Daoy (cell line): Measurements from ENCODE around the gene METRN. TPM values are rescaled to one million over a fixed set of nuclear protein-coding genes. Genes with fewer than 3 reads are reported as not detected.

ENCODE experiments used
- DNase-seq: peaks from one replicate; pipeline ENCODE4 v3.0.0-alpha.2; 2015; ENCODE audit warnings: low read depth
- total RNA-seq: library from RNA; depleted of rRNA; stranded (reverse); fragments of >200 nt; shearing (Covaris generic); gene quantifications from 2 replicates; pipeline ENCODE4 v1.2.3, GENCODE V29; 2014; rRNA removed

The METRN gene
- 40.9 and 60.0 TPM in 2 replicates for total RNA-seq

DNA sequence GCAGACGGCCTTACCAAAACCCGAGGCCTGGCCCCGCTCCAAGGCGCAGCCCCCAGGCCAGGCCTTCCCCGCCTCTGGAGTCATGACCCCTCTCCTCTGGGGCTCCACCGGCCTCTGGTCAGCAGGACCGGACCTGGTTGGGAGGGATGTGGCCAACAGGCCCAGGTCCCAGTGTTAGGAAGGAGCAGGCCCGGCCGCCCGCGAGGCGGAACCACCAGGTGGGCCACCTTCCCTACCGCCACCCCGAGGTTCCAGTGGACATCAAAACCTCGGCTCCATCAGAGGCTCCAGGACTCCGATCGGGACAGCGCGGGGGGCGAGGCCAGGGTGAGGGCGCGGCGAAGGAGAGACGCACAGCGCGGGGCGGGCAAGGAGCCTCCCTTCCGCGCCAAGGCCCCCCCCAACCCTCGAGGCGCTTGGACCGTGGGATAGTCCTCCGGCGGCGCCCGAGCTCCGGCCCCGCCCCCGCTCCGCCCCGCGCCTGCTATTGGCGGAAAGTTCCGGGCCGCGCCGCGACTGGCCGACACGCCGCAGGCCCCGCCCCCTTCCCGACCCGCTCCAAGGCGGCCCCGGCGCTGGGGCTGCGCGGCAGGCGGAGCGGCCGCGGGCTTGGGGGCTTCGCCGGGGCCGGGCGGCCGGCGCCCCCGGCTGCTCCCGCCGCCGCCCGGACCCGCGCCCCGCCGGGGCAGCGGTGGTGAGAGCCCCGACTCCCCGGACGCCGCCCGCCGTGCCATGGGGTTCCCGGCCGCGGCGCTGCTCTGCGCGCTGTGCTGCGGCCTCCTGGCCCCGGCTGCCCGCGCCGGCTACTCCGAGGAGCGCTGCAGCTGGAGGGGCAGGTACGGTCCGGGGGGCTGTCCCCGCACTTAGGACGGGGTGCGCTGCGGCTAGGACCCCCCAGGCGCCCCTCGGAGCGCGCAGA lies at the start of gene METRN:
METRN (plus strand) TSS at position 561 of the 919 bp plus-strand sequence; CDS start at position 733, 172 bp downstream.
- peak; percentile 91 for DNase-seq

DNA sequence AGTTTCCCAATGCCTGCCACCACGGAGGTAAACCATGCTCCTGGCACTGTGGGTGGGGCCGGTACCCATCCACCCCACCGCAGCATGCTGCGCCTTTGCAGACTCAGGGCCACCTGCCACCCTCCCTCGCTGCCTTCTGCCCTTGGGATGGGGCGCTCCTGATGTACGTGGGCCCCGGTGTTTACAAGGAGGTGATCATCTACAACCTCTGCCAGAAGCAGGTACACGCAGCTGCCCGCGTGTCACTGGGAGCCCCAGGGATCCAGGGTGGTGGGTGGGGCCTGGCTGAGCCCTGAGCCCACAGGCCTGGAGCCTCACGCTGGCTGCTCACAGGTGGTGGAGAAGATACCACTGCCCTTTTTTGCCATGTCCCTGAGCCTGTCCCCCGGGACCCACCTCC lies 48.3 kb upstream of the METRN start:
- DNase-seq = no peak

DNA sequence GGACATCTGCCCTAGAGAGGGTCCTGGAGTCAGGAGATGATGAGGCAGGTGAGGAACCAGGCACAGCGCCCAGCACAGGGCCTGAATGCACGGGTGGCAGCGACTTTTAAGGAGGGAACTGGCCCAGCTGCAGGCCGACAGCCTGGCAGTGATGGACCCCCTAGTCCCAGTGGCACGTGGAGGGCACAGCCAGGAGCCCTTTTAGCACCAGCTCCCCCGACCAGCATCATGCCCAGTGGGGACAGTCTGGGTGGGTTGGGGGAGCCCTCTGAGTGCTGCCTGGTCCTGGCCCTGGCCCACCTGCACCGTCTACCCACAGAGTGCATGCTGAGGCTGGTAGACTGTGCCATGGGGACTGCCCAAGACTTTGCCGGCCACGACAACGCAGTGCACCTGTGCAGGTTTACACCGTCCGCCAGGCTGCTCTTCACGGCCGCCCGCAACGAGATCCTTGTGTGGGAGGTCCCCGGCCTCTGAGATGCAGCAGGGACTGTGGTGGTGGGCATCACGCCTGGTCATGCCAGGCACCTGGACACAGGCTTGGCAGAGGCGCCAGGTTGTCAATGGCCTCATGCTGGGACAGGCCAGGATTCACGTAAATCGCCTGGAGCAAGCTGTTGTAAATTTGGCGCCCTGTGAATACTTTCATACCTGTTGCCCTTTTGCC lies 47.7 kb upstream of the METRN start:
- DNase-seq = no peak

DNA sequence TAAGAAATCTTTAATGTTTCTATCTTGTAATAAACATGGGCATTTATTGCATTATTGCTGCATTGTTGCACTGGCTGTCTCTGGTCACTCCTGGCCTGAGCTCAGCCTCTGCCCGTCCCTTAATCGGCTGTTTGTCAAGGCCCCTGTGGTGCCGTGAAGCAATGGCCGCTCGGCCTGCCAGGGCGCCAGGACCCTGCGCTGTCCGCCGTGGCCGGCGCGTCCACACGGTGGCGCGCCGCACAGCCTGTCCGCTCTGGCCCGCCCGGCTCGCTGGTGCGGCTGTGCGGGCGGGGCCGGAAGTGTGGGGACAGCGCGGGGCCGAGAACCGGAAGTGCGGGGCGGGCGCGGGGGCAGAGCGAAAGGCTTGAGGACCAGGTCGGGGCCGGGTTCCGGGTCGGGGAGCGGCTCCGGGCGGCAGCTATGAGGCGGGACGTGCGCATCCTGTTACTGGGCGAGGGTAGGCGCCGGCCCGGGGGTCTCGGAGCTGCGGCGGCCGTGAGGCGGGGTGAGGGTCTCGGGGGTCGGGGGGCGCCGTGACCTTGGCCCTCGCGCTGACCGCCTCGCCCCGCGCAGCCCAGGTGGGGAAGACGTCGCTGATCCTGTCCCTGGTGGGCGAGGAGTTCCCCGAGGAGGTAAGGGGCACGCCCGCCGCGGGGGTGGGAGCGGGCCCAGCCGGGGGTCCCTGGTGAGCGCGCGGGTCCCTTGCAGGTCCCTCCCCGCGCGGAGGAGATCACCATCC lies 47.0 kb upstream of the METRN start, which contains the start of gene RHOT2:
RHOT2 (plus strand) TSS at position 353 of the 739 bp plus-strand sequence; CDS start at position 421, 68 bp downstream.
- DNase-seq = peak; percentile 94

DNA sequence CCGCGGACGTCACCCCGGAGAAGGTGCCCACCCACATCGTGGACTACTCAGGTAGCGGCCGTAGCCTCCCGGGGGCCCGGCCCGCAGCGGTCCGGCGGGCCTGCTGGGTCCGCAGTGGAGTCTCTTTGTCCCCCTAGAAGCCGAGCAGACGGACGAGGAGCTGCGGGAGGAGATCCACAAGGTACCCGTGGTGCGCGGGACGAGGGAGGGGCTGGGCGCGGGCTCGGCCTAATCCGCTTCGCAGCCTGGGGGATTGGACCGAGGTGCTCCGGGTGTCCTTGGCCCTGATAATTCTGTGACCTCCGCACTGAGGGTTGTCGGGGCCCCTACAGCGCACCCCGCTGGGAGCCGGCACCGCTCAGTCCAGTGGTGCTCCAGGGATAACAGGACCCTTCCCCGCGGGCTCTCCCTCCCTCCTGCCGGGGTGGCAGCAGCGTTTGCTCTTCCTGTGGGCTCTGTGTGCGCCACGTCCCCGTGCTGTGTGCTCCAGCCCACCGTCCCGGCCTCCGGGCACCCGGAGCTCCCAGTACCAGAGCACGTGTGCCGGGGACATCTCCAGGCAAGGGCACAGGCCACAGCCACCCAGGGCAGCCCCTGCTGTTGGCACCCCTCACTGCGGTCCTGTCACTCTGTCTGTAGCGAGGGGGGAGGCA lies 46.3 kb upstream of the METRN start:
- no peak for DNase-seq

DNA sequence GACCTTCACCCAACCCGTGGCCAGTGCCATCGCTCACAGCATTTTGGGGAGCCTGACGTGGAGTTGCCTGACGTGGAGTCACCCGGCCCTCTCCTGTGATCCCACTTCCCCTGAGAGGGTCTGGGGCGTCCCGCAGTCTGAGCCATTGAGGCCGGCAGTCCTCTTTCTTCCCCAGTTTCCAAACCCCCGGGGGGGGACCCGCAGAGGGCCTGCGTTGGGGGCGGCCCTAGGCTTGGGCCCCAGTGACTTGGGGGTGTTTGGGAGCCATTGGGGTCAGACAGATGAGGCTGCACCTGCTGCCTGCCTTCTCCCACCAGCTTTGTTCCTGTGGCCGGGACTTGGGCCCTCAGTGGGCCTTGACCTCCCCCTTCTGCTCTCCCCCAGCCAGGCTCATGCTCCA lies 45.3 kb upstream of the METRN start:
- DNase-seq = no peak

DNA sequence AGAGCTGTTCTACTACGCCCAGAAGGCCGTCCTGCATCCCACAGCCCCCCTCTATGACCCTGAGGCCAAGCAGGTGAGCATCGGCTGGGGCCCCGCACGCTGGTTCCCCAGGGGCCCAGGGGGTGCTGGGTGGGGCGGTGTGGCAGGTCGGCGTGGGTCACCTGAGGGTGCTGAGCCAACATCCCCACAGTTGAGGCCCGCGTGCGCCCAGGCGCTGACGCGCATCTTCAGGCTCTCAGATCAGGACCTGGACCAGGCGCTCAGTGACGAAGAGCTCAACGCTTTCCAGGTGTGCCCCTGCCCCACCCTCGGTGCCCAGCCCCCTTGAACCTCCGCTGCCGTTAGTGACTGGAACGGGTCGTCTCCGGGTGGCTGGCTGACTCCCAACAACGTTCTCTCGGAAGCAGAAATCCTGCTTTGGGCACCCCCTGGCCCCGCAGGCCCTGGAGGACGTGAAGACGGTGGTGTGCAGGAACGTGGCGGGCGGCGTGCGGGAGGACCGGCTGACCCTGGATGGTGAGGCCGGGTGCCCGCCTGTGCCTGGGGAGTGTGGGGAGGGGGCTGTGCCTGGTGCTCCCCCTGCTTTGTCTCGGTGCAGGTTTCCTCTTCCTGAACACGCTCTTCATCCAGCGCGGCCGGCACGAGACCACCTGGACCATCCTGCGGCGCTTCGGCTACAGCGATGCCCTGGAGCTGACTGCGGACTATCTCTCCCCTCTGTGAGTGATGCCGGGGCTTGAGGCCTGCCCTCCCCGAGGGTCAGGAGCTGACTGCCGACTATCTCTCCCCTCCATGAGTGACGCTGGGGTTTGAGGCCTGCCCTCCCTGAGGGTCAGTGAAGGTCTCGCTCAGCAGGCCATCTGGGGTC lies 44.2 kb upstream of the METRN start:
- no peak for DNase-seq

DNA sequence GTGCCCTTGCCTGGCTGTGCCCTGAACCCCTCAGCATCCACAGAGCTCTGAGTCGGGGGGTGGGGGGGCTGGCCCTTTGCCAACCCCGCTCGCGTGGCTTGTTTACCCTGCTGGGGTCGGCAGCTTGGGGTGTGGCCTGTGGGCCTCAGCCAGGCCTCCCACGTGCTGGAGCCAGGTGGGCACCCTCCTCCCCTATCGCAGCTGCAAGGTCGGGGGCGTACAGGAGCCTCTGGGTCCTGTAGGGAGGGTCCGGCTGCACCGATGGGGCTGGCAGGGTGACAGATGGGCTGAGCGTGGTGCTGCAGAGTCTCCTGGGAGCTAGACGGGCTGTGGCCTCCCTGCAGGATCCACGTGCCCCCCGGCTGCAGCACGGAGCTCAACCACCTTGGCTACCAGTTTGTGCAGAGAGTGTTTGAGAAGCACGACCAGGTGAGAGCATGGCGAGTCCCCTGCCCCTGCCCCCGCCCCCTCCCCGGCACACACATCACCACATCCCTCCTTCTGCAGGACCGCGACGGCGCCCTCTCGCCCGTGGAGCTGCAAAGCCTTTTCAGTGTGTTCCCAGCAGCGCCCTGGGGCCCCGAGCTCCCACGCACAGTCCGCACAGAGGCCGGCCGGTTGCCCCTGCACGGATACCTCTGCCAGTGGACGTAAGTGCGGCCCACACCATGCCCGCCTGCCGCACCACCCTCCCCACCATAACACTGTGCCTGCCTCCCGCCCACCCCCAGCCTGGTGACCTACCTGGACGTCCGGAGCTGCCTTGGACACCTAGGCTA lies 43.4 kb upstream of the METRN start:
- DNase-seq = no peak

DNA sequence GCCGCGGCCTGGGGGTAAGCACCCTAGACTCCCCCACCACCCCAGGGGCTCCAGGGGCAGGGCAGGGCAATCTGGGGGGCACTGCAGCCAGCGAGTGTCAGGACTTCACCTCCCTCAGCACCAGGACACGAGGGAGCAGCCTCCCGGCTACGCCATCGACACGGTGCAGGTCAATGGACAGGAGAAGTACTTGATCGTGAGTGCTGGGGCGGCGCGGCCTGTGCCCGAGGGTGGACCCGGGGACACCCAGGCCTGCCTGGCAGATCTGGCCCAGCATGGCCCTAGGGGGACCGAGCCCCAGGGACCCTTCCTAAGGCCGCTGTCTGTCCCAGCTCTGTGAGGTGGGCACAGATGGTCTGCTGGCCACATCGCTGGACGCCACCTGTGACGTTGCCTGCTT lies 42.5 kb upstream of the METRN start:
- DNase-seq = no peak

DNA sequence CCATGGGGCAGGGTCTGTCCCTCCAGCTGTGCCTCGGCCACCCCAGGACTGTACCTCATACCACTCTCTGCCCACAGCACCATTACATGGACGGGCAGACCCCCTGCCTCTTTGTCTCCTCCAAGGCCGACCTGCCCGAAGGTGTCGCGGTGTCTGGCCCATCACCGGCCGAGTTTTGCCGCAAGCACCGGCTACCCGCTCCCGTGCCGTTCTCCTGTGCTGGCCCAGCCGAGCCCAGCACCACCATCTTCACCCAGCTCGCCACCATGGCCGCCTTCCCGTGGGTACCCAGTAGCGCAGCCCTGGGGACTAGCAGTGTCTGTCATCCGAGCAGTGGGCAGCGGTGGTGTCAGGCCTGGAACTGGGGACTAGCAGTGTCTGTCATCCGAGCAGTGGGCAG lies 42.1 kb upstream of the METRN start:
- no peak for DNase-seq

DNA sequence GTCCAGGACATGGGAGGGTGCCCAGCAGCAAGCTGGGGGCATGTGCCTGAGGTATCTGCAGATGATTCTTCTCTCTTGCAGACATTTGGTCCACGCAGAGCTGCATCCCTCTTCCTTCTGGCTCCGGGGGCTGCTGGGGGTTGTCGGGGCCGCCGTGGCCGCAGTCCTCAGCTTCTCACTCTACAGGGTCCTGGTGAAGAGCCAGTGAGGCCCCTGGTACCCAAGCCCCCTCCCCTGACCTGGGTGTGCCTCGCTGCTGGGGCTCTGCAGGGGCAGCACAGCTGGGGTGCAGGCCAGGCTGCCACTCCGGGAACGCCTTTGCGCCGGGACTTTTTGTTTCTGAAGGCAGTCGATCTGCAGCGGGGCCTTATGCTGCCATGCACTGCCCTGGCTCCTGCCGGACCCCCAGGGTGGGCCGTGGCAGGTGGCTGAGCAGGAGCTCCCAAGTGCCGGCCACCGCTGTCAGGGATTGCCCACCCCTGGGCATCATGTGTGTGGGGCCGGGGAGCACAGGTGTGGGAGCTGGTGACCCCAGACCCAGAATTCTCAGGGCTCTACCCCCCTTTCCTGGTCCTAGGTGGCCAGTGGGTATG lies 41.4 kb upstream of the METRN start:
- no peak for DNase-seq

DNA sequence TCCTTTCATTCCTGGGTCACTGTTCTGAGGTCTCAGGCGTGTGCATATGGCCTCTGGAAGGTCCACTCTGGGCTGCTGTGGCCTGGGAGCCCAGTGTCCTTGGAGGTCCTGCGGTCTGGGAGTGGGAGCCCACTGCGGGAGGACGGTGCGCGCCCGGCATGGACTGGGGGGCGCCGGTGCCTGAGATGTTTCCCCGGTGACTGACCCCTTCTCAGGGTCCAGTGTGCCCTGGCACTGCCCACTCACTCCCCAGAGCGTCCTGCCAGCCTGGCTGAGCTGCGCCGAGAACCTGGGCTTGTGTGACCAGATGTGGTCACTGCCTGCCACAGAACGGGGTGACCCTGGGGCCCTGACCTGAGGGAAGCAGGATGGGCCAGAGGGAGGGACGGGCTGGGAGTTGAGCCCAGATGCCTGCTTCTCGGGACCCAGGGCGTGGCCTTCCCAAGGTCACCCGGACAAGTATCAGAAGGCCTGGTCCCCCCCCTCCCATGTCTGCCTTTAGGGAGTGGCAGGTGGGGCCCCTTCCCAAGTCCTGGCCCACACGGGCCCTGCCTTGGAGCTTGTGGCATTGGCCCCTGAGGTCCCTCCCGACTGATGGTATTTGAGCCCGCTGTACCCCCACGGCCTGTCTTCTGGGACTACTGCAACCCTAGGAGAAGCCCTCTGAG lies 40.6 kb upstream of the METRN start:
- DNase-seq = no peak

DNA sequence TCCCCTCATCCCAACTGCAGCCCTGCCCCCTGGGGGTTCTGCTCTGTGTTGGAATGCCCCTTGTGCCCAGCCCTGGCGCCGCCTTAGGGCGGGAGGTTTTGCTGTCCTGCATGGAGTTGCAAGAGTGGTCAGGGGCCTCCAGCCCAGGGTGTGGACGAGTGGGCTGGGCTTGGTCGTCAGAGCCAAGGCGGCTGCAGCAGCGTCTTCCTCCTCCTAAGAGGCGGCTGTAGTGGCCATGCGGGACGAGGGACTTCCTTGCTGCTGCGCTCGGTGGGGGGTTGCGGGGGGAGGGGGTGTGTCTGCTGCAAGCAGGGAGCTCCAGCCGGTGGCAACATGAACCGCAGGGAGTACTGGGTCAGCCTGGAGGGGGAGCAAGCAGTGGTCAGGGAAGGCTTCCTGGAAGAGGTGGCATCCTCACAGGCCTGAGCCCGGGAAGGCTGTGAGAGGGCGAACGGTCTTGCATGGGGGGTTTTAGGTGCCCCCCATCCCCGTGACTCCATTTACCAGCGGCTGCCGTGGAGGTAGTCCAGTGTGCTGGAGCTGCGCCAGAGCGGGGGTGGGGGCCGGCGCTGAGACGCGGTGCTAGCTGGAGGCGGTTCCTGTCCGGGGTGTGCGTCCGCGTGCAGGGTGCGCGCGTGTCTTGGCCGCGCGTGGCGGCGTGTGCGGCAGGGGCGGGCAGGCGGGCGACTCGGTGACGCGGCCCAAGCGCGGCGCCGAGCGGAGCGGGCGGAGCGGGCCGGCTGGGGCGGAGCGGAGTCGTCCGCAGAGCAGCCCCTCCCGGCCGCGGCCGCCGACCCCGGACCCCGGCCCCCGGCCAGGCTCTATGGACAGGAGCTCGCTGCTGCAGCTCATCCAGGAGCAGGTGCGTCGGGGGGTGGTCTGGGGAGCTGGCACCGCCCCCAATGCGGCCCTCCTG lies 39.7 kb upstream of the METRN start, which contains the start of gene RHBDL1:
RHBDL1 (plus strand) TSS at position 704 of the 916 bp plus-strand sequence; CDS start at position 824, 120 bp downstream.
- DNase-seq = peak; percentile 61

DNA sequence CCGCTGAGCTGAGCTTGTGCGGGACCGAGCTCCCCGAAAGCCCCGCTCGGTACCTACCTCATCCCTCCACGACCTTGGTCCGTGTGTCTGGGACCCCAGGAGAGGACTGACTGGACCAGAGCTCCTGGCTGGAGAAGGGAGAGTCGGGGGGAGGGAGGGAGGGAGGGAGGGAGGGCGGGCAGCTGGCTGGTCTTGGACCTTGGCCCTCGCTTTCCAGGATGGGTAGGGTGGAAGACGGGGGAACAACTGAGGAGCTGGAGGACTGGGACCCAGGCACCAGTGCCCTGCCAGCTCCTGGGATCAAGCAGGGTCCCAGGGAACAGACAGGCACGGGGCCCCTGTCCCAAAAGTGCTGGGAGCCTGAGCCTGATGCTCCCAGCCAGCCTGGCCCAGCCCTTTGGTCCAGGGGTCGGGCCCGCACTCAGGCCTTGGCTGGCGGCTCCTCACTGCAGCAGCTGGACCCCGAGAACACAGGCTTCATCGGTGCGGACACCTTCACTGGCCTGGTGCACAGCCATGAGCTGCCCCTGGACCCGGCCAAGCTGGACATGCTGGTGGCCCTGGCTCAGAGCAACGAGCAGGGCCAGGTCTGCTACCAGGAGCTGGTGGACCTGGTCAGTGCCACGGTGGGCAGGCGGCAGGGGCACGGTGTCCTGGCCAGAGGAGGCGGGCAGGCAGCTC lies 38.9 kb upstream of the METRN start:
- no peak for DNase-seq

DNA sequence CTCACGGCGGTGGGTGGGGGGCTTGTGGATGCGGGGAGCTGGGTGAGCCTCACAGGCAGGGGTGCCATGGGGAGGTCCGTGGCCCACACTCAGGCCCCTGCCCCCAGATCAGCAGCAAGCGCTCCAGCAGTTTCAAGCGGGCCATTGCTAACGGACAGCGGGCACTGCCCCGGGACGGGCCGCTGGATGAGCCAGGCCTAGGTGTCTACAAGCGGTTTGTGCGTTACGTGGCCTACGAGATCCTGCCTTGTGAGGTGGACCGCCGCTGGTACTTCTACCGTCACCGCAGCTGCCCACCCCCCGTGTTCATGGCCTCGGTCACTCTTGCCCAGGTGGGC lies 38.4 kb upstream of the METRN start:
- DNase-seq = no peak

DNA sequence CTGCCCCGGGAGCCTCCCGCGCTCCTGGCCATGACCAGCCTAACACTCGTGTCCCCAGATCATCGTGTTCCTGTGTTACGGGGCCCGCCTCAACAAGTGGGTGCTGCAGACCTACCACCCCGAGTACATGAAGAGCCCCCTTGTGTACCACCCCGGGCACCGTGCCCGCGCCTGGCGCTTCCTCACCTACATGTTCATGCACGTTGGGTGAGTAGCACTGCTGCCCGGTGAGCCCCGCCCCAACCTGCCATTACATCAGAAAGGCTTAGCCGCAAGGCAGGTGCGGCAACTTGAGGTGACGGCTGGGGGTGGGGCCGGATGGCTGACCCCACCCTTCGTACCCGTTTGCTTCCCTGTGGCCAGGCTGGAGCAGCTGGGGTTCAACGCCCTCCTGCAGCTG lies 38.0 kb upstream of the METRN start:
- no peak for DNase-seq
